ENCODE results near the gene RNF130.

Gene RNF130

GRCh38 chr5:180084638-180085561 is 13.3 kb upstream of the RNF130 start:
- DNase-seq: no peak

- DNase-seq: no peak
These were observed 12.0 kb upstream of the RNF130 start for GRCh38 chr5:180083529-180084060.

GRCh38 chr5:180082633-180083420 is 11.3 kb upstream of the RNF130 start:
- DNase-seq: no peak

- no peak for DNase-seq
These were observed 9.9 kb upstream of the RNF130 start for GRCh38 chr5:180081481-180081880.

- no peak for DNase-seq
These were observed 9.1 kb upstream of the RNF130 start for GRCh38 chr5:180080486-180081280.

GRCh38 chr5:180079702-180080466 is 8.3 kb upstream of the RNF130 start:
- DNase-seq: no peak

- no peak for DNase-seq
These were observed 6.8 kb upstream of the RNF130 start for GRCh38 chr5:180078348-180078747.

- DNase-seq: no peak
These were observed 6.2 kb upstream of the RNF130 start for GRCh38 chr5:180077594-180078284.

GRCh38 chr5:180075703-180076102 is 4.1 kb upstream of the RNF130 start:
- DNase-seq: no peak

GRCh38 chr5:180074462-180074861 is 2.9 kb upstream of the RNF130 start:
- no peak for DNase-seq

- no peak for DNase-seq
These were observed 997 bp upstream of the RNF130 start for GRCh38 chr5:180072556-180072955.

- DNase-seq: no peak
These were observed 643 bp upstream of the RNF130 start for GRCh38 chr5:180072256-180072548.

GRCh38 chr5:180070756-180071530 is 616 bp downstream of the RNF130 start:
- no peak for DNase-seq

GRCh38 chr5:180069589-180070247 is 1.8 kb downstream of the RNF130 start:
- no peak for DNase-seq

- no peak for DNase-seq
These were observed 3.0 kb downstream of the RNF130 start for GRCh38 chr5:180068519-180069090.

GRCh38 chr5:180067986-180068385 is 3.6 kb downstream of the RNF130 start:
- DNase-seq: no peak

- DNase-seq: no peak
These were observed 11.4 kb downstream of the RNF130 start for GRCh38 chr5:180060192-180060591.

GRCh38 chr5:180059326-180059725 is 12.2 kb downstream of the RNF130 start:
- DNase-seq: no peak

- no peak for DNase-seq
These were observed 15.4 kb downstream of the RNF130 start for GRCh38 chr5:180056153-180056552.

- DNase-seq: no peak
These were observed 17.3 kb downstream of the RNF130 start for GRCh38 chr5:180054226-180054625.
